Mesendoderm (in vitro differentiated cells): Measurements from ENCODE around the gene CENPT.

Source experiments
- DNase-seq: peaks from one replicate; pipeline ENCODE4 v3.0.0; 2013
- H2AK5ac ChIP-seq: 2 replicates; pipeline ENCODE4 v1.6.1; 2013; ENCODE audit warnings: low read length, inconsistent platforms
- H2BK120ac ChIP-seq: 2 replicates; pipeline ENCODE4 v1.6.1; 2013; ENCODE audit warnings: low read depth, mild to moderate bottlenecking, low read length, moderate library complexity, mixed read lengths
- H2BK15ac ChIP-seq: replicated peaks from 2 replicates; pipeline ENCODE4 v1.6.1; 2013; ENCODE audit warnings: low read depth, mild to moderate bottlenecking, moderate library complexity
- H2BK5ac ChIP-seq: 2 replicates; pipeline ENCODE4 v1.6.1; 2013; ENCODE audit warnings: low read length, inconsistent platforms
- H3K18ac ChIP-seq: 2 replicates; pipeline ENCODE4 v1.6.1; 2013; ENCODE audit warnings: mild to moderate bottlenecking, low read length, mixed read lengths
- H3K23ac ChIP-seq: one replicate; pipeline ENCODE4 v1.6.1; 2013; ENCODE audit warnings: low read length
- H3K27ac ChIP-seq: 2 replicates; pipeline ENCODE4 v1.5.1; 2013; ENCODE audit warnings: low read depth, mild to moderate bottlenecking, inconsistent platforms, low read length, moderate library complexity
- H3K27me3 ChIP-seq: 2 replicates; pipeline ENCODE4 v1.6.1; 2013; ENCODE audit warnings: low read length, control low read depth, mild to moderate bottlenecking, inconsistent platforms; ENCODE audit not compliant: insufficient read depth, poor library complexity
- H3K36me3 ChIP-seq: 2 replicates; pipeline ENCODE4 v1.6.1; 2013; ENCODE audit warnings: low read length, inconsistent platforms; ENCODE audit not compliant: control insufficient read depth, insufficient read depth
- H3K4ac ChIP-seq: one replicate; pipeline ENCODE4 v1.6.1; 2013; ENCODE audit warnings: low read depth, mild to moderate bottlenecking, low read length, moderate library complexity
- H3K4me1 ChIP-seq: 2 replicates; pipeline ENCODE4 v1.6.1; 2013; ENCODE audit warnings: low read depth, low read length, inconsistent platforms; ENCODE audit not compliant: control insufficient read depth
- H3K4me2 ChIP-seq: 2 replicates; pipeline ENCODE4 v1.6.1; 2013; ENCODE audit warnings: low read length
- H3K4me3 ChIP-seq: 2 replicates; pipeline ENCODE4 v1.5.1; 2013; ENCODE audit warnings: mild to moderate bottlenecking, low read length
- H3K56ac ChIP-seq: one replicate; pipeline ENCODE4 v1.6.1; 2013; ENCODE audit warnings: low read length
- H3K79me1 ChIP-seq: 2 replicates; pipeline ENCODE4 v1.6.1; 2013; ENCODE audit warnings: low read length, inconsistent platforms
- H3K79me2 ChIP-seq: 2 replicates; pipeline ENCODE4 v1.6.1; 2013; ENCODE audit warnings: mild to moderate bottlenecking, low read length; ENCODE audit not compliant: control insufficient read depth, insufficient read depth
- H3K9ac ChIP-seq: 2 replicates; pipeline ENCODE4 v1.6.1; 2013; ENCODE audit warnings: low read length, inconsistent platforms
- H4K5ac ChIP-seq: one replicate; pipeline ENCODE4 v1.6.1; 2013; ENCODE audit warnings: low read length
- H4K8ac ChIP-seq: one replicate; pipeline ENCODE4 v1.6.1; 2013; ENCODE audit warnings: low read depth, mild to moderate bottlenecking, control low read depth, low read length, moderate library complexity
- WGBS: extraction: QIAGEN DNeasy Blood & Tissue Kit; methylation state at CpG from one replicate; pipeline ENCODE4 v1.1.7; 2013; ENCODE audit warnings: low lambda C conversion rate, missing lambda C conversion rate; ENCODE audit not compliant: insufficient coverage; ENCODE audit errors: extremely low coverage; 5-methylcytosine and 5-hydroxymethylcytosine counted together

The CENPT gene

DNA sequence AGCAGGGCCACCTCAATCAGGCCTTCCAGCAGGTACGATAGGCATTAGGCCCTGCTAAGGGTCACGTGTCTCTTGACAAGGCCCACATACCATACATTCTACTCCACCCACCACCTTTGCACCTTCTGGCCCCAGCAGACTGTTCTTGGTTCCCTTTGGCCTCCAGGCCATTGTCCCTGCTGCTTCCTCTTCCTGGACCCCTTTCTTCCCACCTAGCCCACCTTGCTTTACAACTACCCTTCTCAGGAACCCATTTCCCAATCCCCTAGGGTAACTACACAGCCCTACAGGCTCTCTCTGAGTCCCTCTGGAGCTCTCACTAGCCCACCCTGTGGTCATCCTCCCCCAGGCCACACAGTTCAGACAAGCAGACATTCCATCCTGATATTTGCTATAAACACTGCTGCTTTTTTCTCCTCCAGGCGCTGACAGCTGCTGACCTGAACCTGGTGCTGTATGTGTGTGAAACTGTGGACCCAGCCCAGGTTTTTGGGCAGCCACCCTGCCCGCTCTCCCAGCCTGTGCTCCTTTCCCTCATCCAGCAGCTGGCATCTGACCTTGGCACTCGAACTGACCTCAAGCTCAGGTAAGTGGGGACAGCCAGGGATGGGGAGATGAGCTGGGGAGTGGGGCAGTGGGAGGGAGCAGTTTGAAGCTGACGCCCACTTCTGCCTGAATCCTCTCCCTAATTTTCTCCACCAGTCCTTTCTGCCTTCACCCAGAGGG lies 35.8 kb upstream of the CENPT start:
- Histone ChIP-seq H3K4me3 (no peak overlapping the region), H3K36me3 (peaks cover 20% of the 10 kb centered on the region), H3K27ac (no peak overlapping the region)

DNA sequence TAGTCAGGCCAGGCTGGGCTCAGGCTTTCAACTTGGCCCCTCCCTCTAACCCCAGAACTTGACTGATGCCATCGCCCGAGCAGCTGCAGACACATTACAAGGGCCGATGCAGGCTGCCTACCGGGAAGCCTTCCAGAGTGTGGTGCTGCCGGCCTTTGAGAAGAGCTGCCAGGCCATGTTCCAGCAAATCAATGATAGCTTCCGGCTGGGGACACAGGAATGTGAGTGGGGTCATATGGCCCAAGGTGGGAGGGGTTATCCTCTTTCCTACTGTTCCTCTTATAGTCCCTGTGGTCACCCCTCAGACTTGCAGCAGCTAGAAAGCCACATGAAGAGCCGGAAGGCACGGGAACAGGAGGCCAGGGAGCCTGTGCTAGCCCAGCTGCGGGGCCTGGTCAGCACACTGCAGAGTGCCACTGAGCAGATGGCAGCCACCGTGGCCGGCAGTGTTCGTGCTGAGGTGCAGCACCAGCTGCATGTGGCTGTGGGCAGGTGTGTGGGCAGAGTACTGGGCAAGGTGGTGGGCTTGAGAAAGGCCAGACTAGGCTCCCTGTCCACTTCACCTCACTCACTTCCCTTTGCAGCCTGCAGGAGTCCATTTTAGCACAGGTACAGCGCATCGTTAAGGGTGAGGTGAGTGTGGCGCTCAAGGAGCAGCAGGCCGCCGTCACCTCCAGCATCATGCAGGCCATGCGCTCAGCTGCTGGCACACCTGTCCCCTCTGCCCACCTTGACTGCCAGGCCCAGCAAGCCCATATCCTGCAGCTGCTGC lies 35.1 kb upstream of the CENPT start:
- no peak overlapping the region for H4K8ac ChIP-seq
- H3K4me1 ChIP-seq: peaks cover 3% of the 10 kb centered on the region
- H3K79me2 ChIP-seq: no peaks in the 10 kb centered on the region
- H3K4me2 ChIP-seq: no peak overlapping the region
- no peaks in the 10 kb centered on the region for H3K79me1 ChIP-seq
- DNase-seq: no peak
- H2AK5ac ChIP-seq: no peak overlapping the region
- H2BK5ac ChIP-seq: no peak overlapping the region
- no peak overlapping the region for H3K4me3 ChIP-seq
- no peak overlapping the region for H3K23ac ChIP-seq
- H2BK120ac ChIP-seq: no peak overlapping the region
- no peaks in the 10 kb centered on the region for H3K27me3 ChIP-seq
- no peak overlapping the region for H3K18ac ChIP-seq
- H3K36me3 ChIP-seq: peaks cover 23% of the 10 kb centered on the region
- H2BK15ac ChIP-seq: no peak overlapping the region
- WGBS: no CpG with 5 or more reads among the region's 18 CpGs
- no peak overlapping the region for H3K56ac ChIP-seq
- H3K27ac ChIP-seq: no peak overlapping the region
- no peak overlapping the region for H3K4ac ChIP-seq
- no peak overlapping the region for H4K5ac ChIP-seq
- H3K9ac ChIP-seq: no peak overlapping the region

More for the DNA sequence above, 35.8 kb upstream of the CENPT start:
- H2BK15ac ChIP-seq: no peak overlapping the region
- H3K79me1 ChIP-seq: no peaks in the 10 kb centered on the region
- H2AK5ac ChIP-seq: no peak overlapping the region
- WGBS: no CpG with 5 or more reads among the region's 6 CpGs
- H2BK5ac ChIP-seq: no peak overlapping the region
- no peak overlapping the region for H3K56ac ChIP-seq
- H4K5ac ChIP-seq: no peak overlapping the region
- H3K4me1 ChIP-seq: peaks cover 3% of the 10 kb centered on the region
- H3K4me2 ChIP-seq: no peak overlapping the region
- DNase-seq: peak; percentile 48
- H2BK120ac ChIP-seq: no peak overlapping the region
- no peaks in the 10 kb centered on the region for H3K27me3 ChIP-seq
- no peak overlapping the region for H3K18ac ChIP-seq
- no peak overlapping the region for H4K8ac ChIP-seq
- no peak overlapping the region for H3K9ac ChIP-seq
- no peak overlapping the region for H3K4ac ChIP-seq
- no peaks in the 10 kb centered on the region for H3K79me2 ChIP-seq
- no peak overlapping the region for H3K23ac ChIP-seq

GRCh38 chr16:67881621-67882161 lies 34.2 kb upstream of the CENPT start:
- H2BK5ac ChIP-seq: no peak overlapping the region
- no peak overlapping the region for H3K9ac ChIP-seq
- no peak overlapping the region for H3K4me2 ChIP-seq
- peaks cover 2% of the 10 kb centered on the region for H3K4me1 ChIP-seq
- no peak overlapping the region for H2BK120ac ChIP-seq
- H3K23ac ChIP-seq: no peak overlapping the region
- H3K27me3 ChIP-seq: no peaks in the 10 kb centered on the region
- H3K56ac ChIP-seq: no peak overlapping the region
- H3K27ac ChIP-seq: no peak overlapping the region
- no peak overlapping the region for H4K8ac ChIP-seq
- H3K79me2 ChIP-seq: no peaks in the 10 kb centered on the region
- no peak overlapping the region for H3K4me3 ChIP-seq
- no peak overlapping the region for H3K18ac ChIP-seq
- H3K36me3 ChIP-seq: peaks cover 27% of the 10 kb centered on the region
- no peak overlapping the region for H4K5ac ChIP-seq
- no peak for DNase-seq
- no CpG with 5 or more reads among the region's 21 CpGs for WGBS
- H2BK15ac ChIP-seq: no peak overlapping the region
- no peak overlapping the region for H3K4ac ChIP-seq
- H3K79me1 ChIP-seq: no peaks in the 10 kb centered on the region
- no peak overlapping the region for H2AK5ac ChIP-seq

DNA sequence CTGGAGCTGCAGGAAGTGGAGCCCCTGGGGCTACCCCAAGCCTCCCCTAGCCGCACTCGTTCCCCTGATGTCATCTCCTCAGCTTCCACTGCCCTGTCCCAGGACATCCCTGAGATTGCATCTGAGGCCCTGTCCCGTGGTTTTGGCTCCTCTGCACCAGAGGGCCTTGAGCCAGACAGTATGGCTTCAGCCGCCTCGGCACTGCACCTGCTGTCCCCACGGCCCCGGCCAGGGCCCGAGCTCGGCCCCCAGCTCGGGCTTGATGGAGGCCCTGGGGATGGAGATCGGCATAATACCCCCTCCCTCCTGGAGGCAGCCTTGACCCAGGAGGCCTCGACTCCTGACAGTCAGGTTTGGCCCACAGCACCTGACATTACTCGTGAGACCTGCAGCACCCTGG lies 33.1 kb upstream of the CENPT start:
- Histone ChIP-seq H2BK5ac (no peak overlapping the region), H2AK5ac (no peak overlapping the region), H4K5ac (no peak overlapping the region), H3K56ac (no peak overlapping the region), H3K4me1 (no peaks in the 10 kb centered on the region), H3K27ac (no peak overlapping the region), H3K79me2 (peaks cover 2% of the 10 kb centered on the region), H4K8ac (no peak overlapping the region), H2BK120ac (no peak overlapping the region), H3K36me3 (peaks cover 29% of the 10 kb centered on the region), H3K4me2 (no peak overlapping the region), H2BK15ac (no peak overlapping the region), H3K4ac (no peak overlapping the region), H3K9ac (no peak overlapping the region), H3K18ac (no peak overlapping the region), H3K27me3 (no peaks in the 10 kb centered on the region), H3K23ac (no peak overlapping the region), H3K4me3 (no peak overlapping the region), H3K79me1 (peaks cover under 1% of the 10 kb centered on the region)
- no peak for DNase-seq
- no CpG with 5 or more reads among the region's 13 CpGs for WGBS

GRCh38 chr16:67879936-67880335 lies 32.4 kb upstream of the CENPT start:
- no peak overlapping the region for H3K4me2 ChIP-seq
- no peak overlapping the region for H3K9ac ChIP-seq
- no peak for DNase-seq
- no peak overlapping the region for H4K5ac ChIP-seq
- H3K79me1 ChIP-seq: peaks cover 5% of the 10 kb centered on the region
- H3K27me3 ChIP-seq: no peaks in the 10 kb centered on the region
- H3K4ac ChIP-seq: no peak overlapping the region
- H3K4me3 ChIP-seq: no peak overlapping the region
- no peak overlapping the region for H3K56ac ChIP-seq
- H3K79me2 ChIP-seq: peaks cover 6% of the 10 kb centered on the region
- no peak overlapping the region for H2BK120ac ChIP-seq
- no peak overlapping the region for H3K18ac ChIP-seq
- no peak overlapping the region for H3K23ac ChIP-seq
- H3K27ac ChIP-seq: no peak overlapping the region
- no peak overlapping the region for H2AK5ac ChIP-seq
- peaks cover 29% of the 10 kb centered on the region for H3K36me3 ChIP-seq
- no CpG with 5 or more reads among the region's 5 CpGs for WGBS
- H3K4me1 ChIP-seq: no peaks in the 10 kb centered on the region
- no peak overlapping the region for H2BK15ac ChIP-seq
- no peak overlapping the region for H4K8ac ChIP-seq
- no peak overlapping the region for H2BK5ac ChIP-seq
